Measurements from ENCODE around the gene RCCD1.
"Not testable (repeated sequence)": the region's sequence is repeated elsewhere in the genome, so short reads cannot be mapped to it uniquely, and the experiment has no call there.

Gene RCCD1

DNA sequence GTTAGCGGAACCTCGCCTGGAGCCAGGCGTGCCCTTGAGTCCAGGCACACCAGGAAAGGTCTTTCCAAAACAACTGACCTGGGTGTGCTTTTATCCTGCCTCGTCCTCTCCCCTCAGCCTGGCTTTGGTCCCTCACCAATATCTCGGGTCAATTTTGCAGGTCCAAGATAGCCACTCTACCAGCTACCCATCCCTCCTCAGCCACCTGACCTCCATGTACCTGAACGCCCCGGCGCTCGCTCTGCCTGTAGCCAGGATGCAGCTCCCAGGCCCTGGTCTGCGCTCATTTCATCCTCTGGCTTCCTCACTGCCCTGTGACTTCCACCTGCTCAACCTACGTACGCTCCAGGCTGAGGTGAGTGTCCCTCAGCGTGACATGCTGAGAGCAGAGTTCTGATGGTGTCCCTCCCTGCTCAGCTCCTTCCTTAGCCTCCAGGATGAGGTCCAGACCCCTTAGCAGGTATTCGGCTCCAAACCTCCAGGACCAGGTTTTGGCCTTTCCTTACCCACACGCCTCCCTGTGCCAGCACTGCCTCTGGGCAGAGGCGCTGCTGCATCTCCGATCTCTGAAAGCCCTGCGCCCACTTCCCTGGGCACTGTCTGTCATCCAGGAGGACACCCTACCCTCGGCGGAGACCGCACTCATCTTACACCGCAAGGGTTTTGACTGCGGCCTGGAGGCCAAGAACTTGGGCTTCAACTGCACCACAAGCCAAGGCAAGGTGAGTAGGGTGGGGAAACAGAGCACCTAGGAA is 36.5 kb upstream of the RCCD1 start:
- no peak for DNase-seq (ENCODE audit: low read depth)

DNA sequence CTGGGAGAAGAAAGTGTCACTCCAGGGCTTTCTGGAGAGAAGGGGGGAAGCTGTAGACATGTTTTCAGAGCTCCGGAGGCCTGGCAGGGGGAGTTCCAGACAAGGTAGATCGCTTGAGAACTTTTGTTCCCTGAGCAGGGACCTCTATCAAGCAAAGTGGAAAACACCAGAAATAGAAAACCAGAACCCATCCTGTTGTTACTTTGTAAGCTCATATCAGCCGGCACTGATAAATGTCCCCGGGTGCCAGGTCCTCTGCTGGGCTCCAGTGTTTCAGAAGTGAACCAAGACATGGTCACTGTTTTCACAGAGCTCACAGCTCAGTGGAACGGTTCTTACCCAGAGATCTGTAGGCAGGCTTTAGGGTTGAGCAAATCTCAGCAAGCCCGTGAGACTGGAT is 35.8 kb upstream of the RCCD1 start:
- DNase-seq (ENCODE audit: low read depth), result no peak

DNA sequence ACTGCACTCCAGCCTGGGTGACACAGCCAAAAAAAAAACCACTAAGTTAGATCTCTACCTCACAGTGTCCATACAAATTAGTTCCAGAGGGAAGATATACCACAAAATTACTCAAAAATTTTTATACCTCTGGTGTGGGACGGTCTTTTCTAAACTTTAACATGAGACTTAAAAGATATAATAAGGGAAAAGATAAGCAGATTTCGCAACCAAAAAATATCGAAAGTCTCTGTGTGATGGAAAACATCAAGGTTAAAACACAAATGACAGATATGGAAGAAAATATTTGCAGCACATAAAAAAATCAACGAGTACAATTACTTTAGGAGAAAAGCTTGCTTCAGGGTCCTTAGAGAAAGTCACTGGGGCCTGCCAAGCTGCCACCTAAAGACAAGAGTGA is 32.8 kb upstream of the RCCD1 start:
- no peak for DNase-seq (ENCODE audit: low read depth)

DNA sequence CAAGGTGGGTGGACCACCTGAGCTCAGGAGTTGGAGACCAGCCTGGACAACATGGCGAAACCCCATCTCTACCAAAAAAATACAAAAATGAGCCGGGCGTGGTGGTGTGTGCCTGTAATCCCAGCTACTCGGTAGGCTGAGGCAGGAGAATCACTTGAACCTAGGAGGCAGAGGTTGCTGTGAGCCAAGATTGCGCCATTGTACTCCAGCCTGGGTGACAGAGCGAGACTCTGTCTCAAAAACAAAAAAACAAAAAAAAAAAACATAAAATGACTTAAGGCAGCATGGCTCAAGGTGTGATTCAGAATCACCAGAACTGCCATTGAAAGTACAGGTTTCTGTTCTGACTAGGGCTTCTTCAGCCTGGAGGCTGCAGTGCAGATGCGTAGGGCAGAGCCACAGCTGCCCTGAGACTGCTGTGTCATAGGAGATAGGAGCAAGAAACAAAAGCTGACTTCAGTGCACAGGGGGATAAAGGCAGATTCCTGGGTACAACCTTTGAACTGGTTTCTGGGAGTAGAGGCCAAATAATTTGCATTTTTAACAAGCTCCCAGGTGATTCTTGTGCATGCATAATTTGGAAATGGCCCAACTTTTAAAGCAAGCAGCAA is 31.9 kb upstream of the RCCD1 start:
- DNase-seq (ENCODE audit: low read depth), result not testable (repeated sequence)

DNA sequence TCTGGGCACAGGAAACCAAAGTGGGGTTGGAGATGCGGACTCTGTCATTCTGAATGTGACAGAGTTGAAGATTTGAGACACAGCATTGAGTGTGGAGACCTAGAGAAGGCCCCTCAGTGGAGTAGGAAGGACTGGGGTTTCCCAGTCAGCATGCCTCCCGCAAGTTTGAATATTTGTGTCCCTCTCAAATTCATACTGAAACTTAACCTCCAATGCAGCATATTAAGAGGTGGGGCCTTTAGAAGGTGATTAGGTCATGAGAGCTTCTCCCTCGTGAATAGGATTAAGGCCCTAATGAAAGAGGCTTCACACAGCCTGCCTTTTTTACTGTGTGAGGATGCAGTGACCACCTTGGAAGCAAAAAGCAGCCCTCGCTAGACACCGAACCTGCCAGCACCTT is 30.3 kb upstream of the RCCD1 start:
- no peak for DNase-seq (ENCODE audit: low read depth)

DNA sequence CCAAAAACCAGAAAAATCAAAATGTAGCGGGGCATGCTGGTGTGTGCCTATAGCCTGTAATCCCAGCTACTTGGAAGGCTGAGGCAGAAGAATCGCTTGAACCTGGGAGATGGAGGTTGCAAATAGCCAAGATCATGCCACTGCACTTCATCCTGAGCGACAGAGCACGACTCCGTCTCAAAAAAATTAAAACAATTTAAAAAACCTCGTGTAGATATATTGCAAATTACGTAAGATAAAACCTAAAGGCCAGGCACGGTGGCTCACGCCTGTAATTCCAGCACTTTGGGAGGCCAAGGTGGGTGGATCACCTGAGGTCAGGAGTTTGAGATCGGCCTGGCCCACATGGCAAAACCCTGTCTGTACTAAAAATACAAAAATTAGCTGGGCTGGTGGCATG is 27.9 kb upstream of the RCCD1 start:
- DNase-seq (ENCODE audit: low read depth), result not testable (repeated sequence)

DNA sequence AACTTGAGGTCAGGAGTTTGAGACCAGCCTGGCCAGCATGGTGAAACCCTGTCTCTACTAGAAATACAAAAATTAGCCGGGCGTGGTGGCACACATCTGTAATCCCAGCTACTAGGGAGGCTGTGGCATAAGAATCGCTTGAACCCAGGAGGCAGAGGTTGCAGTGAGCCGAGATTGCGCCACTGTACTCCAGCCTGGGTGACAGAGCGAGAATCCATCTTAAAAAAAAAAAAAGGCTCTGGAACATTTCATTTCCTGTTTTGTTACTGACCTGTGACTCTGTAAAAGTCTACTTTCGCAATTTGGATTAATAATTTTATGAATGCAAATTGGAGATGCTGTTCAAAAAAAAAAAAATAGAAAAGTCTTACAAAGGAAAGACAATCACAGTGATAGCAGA is 26.6 kb upstream of the RCCD1 start:
- not testable (repeated sequence) for DNase-seq (ENCODE audit: low read depth)

DNA sequence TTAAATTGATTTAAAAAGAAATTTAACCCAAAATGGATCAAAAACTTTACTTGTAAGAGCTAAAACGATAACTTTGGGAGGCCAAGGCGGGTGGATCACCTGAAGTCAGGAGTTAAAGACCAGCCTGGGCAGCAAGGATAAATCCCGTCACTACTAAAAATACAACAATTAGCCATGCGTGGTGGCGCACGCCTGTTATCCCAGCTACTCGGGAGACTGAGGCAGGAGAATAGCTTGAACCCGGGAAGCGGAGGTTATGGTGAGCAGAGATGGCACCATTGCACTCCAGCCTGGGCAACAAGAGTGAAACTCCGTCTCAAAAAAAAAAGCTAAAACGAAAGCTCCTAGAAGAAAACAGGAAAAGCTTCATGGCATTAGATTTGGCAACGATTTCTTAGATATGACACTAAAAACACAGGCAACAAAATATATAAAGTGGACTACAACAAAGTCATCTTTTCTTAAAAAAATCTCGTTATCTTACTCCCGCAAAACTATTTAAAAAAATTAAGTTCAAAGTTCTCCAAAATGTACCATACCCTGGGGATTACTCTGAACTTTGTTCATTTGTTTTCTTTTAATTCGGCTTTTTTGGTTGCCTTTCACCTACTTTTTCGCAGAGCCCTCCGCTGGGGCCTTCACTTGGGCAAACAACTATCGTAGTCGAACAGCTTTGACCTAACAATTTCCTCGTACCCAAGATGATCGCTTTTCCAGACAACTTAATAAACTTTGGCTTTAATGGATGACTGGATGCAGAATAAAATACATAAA is 25.3 kb upstream of the RCCD1 start:
- no peak for DNase-seq (ENCODE audit: low read depth)

DNA sequence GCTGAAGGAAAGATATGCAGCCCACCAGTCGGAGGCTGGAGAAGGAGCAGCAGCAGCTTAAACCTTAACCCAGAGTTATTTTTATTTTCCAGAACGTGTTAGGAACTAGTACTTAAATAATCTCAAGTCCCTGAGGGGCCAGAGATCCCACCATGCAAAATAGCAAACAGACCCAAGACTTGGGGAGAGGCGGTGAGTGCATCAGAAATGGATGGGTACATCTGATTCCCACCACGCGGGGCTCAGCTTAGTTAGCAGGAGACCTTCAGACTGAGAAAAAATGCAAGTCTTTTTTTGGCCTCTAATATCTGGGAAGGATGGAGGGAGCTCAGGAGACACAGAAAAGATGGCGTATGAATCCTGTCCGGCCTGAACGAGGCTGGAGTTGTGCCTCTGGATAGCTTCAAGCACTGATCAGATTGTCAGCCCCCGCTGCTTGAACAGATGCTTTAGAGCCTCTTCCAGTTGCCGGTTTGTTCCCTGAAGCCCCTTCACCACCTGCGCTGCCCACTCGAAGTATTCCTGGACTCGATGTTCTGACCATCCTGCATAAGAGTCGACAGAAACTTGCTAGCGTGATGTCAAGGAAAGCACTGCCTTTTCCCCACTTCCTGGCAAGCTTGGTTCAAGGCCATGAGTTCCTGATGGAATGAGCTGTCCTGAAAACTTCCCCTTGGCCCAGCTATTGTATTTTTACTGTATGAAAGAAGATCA is 23.7 kb upstream of the RCCD1 start:
- no peak for DNase-seq (ENCODE audit: low read depth)

DNA sequence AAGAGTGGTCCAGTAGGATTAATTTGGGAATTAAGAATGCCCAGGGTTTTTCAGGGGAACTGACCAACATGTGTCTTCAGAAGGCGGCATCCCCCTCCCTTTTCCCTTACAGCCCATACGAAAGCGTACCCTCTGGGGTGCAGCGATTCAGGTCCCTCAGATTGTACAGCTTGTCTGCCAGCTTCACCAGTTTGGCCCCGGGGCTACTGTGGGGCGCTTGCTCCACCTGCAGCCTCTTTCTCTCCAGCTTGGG is 23.2 kb upstream of the RCCD1 start:
- DNase-seq (ENCODE audit: low read depth), result no peak

DNA sequence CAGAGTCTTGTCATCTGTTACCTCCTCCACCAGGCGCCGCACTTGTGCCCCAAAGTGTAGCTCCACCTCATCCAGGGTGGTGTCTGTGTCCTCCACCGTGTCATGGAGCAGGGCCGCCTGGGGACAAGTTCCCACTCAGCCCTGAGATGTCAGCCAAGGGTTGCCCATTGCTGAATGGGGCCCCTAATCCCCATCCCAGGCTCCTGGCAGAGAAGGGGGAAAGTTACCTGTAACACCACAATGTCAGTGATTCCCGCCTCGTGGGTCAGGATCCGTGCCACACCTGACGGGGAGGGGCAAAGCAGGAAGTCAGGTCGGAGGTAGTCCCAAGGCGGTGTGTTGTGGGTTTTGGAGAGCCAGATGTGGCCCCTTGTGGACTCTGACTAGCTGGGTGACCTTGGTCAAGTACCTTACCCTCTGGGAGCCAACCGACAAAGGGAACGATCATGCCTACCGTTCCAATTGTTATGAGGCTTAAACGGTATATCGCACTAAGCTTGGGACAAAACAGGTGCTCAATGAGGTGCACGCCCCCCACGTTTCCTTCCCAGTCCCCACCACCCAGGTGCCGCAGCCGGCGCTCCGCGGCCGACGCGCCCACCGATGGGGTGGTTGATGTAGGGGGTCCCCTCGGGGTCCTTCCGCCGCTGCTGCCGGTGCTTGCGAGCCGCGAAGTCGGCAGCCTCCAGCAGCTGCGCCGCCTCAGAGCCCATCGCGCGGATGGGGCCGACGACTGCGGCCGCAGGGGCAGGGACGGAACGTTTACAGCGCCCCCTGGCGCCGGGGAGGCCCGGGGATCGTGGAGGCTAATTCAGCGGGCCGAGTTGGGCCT is 22.6 kb upstream of the RCCD1 start, which contains the start of gene HDDC3:
HDDC3 (minus strand) TSS at position 722 of the 832 bp plus-strand sequence; CDS start at position 713, 9 bp downstream.
- peak; percentile 74 for DNase-seq (ENCODE audit: low read depth)

DNA sequence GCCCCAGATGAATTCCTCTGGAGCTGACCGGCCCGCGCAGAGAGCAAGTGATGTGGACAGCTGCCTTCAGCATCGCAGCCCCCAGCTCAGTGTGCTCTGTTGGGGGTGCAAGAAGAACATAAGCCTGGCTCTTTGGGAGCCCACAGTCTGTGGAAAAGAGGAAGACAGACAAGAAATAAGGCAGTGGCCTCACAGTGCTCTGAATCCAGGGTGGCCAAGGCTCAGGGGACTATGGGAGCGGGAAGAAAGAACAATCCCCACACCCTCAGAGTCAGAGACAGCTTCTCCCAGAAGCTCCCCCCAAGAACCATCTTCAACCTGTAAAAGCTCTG is 22.1 kb upstream of the RCCD1 start:
- DNase-seq (ENCODE audit: low read depth), result no peak

DNA sequence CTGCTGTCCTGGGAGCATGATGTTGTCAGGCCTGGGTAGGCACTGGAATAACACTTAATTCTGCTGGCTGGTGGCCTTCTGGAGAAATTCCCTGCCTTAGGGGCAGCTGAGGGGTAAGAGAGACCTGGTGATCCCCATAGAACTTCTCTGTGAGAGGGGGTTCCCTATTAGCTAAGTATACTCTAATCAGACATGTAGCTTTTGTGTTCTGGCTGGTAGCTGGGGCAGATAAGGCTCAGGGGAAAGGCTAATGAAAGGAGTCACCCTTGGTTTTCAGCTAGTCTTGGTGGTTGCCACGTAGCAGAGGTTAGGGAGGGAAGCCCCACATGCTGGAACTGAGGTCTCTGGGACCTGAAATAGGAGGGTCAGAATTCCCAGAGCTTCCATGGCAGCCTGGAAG is 21.4 kb upstream of the RCCD1 start:
- DNase-seq (ENCODE audit: low read depth), result no peak

DNA sequence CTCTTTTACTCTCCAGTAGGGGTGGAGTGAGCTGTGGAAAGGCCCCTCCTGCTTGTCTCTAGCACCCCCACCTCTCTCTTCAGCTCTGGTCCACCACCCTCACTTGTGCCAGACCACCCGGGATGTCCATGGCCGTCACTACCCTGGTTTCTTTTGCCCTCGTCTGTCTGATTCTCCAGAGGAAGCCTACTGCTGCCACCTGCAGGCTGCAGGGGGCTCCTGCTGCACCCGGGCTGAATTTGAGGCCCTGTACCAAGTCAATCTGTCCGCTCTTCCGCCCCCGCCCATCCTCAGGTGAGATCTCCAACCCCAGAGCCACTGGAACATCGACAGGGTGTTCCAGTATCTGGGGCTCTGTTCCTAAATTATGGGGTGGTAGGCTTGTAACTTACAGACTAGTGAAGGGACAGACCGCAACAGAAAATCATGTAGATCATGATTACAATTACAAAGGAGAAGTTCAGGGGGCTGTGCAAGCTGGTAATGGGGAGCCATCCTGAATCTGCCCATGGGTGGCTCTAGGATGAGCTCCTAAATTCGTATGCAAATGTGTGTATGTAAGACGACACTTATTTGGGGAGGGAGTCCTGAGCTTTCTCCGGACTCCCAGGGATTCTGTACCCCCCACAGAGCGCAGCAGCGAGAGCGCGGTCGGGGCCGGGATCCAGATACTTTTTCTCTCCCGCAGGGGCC is 20.3 kb upstream of the RCCD1 start:
- DNase-seq (ENCODE audit: low read depth), result peak; percentile 63

DNA sequence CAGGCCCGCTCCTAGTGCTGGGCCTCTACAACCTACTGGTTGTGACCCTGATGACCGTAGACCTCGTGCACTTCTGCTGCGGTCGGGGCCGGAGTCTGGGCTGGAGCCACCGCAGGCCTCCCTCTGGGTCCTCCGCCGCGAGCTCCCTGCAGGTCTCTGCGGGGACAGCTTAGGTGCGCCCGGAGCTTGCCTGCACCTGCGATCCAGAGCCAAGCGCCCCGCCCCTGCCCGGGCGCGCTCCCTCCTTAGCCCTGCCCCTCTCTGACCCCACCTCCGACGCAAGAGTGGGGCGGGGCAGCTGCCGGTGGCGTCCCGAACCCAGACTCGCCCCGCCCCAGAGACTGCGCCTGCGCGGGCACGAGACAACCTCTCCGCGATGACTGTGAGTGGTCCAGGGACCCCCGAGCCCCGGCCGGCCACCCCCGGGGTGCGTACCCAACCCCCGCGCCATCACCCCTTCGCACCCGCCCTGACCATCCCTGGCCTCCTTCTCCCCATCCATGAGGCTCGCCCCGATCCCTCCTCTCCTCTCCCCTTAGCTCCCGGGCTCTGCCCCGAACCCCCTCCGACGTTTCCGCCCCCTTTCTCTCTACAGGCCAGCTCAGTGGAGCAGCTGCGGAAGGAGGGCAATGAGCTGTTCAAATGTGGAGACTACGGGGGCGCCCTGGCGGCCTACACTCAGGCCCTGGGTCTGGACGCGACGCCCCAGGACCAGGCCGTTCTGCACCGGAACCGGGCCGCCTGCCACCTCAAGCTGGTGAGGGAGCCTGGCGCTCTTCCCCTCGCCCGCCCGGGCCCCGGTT is 19.5 kb upstream of the RCCD1 start, which contains the start of gene UNC45A:
UNC45A (plus strand) TSS at position 337 of the 803 bp plus-strand sequence; CDS start at position 377, 40 bp downstream.
- peak; percentile 79 for DNase-seq (ENCODE audit: low read depth)

DNA sequence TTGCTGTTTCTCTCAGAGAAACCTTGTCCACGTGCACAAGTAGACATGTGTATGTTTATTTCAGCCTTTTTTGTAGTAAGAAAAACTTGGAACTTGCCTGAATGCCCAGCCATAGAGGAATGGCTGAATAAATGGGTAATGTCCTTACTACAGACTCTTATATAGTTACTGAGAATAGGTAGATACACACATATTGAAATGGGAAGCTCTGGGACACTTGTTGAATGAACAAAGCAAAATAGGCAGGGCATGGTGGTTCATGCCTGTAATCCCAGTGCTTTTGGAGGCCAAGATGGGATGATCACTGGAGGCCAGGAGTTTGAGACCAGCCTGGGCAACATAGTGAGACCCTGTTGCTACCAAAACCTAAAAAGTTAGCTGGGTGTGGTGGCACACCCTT is 17.9 kb upstream of the RCCD1 start:
- DNase-seq (ENCODE audit: low read depth), result no peak

DNA sequence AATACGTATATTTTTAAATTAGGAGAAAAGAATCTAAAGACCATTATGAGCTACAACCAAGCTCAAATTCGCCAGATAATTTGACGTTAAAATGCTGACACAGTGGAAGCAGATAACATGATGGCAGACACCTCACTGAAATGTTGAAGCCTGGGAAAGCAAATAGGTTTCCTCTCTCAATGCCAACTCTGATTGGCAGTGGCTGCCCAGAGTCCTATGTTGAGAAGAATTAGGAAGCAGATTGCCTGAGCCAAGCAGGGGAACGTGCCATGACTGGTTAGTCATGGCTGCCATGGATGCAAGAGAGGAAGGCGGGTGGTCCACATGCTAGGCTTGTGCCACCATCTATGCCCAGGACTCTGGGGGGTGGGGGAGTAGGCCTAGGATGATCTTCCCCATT is 16.4 kb upstream of the RCCD1 start:
- no peak for DNase-seq (ENCODE audit: low read depth)

DNA sequence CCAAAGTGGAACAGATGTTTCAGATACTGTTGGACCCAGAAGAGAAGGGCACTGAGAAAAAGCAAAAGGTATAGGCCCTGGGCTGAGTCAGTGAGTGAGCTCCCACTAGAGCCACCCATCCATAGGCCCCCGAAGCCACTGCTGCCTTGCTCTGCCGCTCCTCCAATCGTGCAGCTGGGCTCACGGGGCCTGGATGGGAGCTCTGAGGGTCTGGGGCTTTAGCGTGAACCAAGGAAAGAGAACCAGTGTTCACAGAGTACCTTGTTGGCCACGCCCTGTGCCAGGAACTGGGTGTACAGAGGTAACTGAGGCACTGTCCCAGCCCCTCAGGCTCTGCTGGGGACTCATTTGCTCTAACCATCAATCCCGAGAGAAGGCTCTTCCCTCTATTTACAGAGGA is 14.9 kb upstream of the RCCD1 start:
- DNase-seq (ENCODE audit: low read depth), result no peak

DNA sequence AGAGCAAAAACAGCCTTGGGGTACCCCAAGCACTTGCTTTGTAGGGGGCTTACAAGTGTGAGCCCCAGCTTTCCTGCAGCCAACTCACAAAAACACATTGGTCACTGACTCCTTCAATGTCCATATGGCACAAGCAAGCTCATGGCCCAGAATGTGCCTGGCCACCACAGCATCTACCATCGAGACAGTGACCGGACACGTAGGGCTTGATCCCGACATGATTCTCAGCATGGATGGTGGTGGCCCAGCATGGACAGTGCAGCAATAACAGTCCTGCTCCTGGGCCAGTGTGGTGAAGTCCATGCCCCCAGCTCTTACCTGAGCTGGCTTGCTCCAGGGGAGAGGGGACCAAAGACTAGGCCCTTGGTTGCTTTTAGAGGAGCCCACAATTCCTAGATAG is 13.6 kb upstream of the RCCD1 start:
- DNase-seq (ENCODE audit: low read depth), result no peak

DNA sequence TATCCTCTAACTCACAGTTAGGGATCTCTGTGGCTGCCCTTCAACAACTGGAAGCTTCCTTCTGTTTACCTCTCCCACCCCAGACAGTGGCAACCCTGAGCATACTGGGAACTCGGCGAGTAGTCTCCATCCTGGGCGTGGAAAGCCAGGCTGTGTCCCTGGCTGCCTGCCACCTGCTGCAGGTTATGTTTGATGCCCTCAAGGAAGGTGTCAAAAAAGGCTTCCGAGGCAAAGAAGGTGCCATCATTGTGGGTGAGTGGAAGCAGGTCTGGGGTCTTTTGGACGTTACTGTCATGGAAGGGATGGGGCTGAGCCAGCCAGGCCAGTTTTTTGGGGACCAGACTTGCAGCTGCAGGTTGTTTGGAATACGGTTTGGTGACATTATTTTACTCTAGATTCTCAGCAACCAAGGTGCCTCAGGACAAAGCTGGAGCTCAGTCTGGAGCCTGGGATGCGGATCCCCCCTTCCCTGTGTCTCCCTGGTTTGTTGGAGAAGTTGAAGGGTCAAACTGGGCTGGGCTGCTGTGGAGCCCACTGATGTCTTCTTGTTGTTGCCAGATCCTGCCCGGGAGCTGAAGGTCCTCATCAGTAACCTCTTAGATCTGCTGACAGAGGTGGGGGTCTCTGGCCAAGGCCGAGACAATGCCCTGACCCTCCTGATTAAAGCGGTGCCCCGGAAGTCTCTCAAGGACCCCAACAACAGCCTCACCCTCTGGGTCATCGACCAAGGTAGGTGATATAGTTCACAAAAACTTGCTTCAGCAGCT is 12.1 kb upstream of the RCCD1 start:
- DNase-seq (ENCODE audit: low read depth), result no peak

Data from stromal cell of bone marrow (primary cell).